GM12864 (cell line): ENCODE data around the gene MEP1B.
"Not testable (repeated sequence)": the region's sequence is repeated elsewhere in the genome, so short reads cannot be mapped to it uniquely, and the experiment has no call there.

Source experiments
- DNase-seq: peaks from one replicate; pipeline ENCODE4 v3.0.0-alpha.2; 2011; ENCODE audit warnings: low read depth
- H3K4me3 ChIP-seq: 2 replicates; pipeline ENCODE4 v1.5.1; 2011; ENCODE audit warnings: mild to moderate bottlenecking, low read depth, low read length, control low read depth
- CTCF ChIP-seq: IDR thresholded peaks from 2 replicates; pipeline ENCODE4 v1.5.1; 2011; ENCODE audit warnings: low read depth, mild to moderate bottlenecking, moderate library complexity, low read length, control low read depth, inconsistent platforms; ENCODE audit errors: missing control alignments

The MEP1B gene

DNA sequence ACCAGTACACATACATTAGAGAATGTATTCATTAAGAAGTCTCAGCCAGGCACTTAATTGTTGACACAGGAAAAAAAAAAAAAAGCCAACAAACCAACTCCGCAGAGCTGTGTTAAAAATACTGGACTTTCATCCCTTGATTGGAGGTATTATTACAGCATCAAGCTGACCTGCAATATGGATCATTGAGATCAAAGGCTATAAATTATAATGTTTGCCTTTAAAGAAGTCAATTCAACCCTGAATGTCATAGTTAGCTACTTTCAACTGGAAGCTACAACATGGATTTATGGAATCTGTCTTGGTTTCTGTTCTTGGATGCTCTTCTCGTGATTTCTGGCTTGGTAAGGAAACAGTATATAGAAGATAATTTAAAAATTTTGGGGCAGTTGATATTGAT, at the start of gene MEP1B:
Gene MEP1B (plus strand): TSS at position 250 of the 400 bp plus-strand sequence. CDS start 32 bp downstream, at position 282.
- no peak for DNase-seq
- TF ChIP-seq CTCF: no peak
- H3K4me3 ChIP-seq: no peak within 1 kb of the TSS

DNA sequence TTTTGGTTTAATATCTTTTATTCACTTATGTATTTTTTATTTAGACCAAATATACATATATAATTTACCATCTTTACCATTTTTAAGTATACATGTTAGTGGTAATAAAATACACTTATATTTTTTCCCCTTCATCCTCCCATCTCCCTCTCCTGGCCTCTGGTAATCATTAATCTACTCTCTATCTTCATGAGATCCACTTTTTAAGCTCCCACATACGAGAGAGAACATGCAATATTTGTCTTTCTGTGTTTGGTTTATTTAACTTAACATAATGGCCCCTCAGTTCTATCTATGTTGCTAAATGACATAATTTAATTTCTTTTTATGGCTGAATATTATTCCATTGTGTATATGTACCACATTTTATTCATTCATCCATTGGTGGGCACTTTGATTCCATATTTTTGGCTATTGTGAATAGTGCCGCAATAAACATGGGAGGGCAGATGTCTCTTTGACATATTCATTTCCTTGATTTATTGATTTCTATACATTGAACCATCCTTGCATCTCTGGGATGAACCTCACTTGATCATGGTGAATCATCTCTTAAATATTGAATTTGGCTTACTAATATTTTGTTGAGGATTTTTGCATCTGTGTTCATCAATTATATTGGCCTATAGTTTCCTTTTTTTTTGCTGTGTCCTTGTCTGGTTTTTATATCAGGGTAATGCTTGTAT, 41.5 kb upstream of the MEP1B start:
- no peak for TF ChIP-seq CTCF

GRCh38 chr18:32152705-32153448, 37.0 kb upstream of the MEP1B start:
- no peak for TF ChIP-seq CTCF
- peak; percentile 13 for DNase-seq
- peak overlapping the region; percentile 31; the same call in 1 of the 2 replicates for H3K4me3 ChIP-seq

More for the DNA sequence above, 41.5 kb upstream of the MEP1B start:
- H3K4me3 ChIP-seq: no peak overlapping the region
- DNase-seq: no peak

DNA sequence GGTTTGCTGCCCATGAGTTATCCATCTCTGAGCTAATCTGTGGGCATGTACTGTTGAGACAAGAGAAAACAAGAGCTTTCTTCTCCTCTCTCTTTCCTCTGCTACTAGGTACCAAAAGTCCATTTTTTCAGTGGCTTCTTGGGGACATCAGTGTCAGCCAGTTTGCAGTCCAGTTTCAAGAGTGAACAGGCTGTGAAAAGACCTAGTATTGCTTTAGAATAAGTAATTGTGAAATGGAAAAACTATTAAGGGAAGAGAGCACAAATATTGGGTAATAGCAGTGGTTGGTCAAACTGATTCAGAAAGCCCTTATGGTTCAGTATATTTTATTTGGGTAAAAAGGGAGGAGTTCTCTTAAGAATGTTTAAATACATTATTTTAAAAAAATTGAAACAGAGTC, 33.0 kb upstream of the MEP1B start:
- TF ChIP-seq CTCF: no peak

DNA sequence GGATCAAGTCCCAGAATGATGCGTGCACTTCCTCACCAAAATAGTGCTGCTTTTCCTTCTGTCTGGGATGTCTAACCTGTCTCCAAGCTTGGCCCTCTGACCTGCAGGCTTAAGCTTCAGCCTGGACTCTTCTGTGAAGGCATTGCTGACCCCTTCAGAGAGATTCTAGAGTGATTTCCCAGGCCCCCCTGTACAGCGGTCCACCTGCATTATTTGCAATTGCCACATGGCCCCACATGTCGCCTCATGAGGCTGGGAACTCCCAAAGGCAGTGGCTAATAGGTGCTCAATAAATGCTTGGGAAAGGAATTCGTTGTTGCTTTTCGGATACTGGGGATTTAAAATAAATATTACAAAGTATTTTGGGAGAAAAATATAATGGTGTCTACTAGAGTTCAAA, 32.3 kb upstream of the MEP1B start:
- no peak for TF ChIP-seq CTCF
- no peak for DNase-seq
- H3K4me3 ChIP-seq: no peak overlapping the region

More for the DNA sequence above, 33.0 kb upstream of the MEP1B start:
- DNase-seq: no peak
- H3K4me3 ChIP-seq: no peak overlapping the region

DNA sequence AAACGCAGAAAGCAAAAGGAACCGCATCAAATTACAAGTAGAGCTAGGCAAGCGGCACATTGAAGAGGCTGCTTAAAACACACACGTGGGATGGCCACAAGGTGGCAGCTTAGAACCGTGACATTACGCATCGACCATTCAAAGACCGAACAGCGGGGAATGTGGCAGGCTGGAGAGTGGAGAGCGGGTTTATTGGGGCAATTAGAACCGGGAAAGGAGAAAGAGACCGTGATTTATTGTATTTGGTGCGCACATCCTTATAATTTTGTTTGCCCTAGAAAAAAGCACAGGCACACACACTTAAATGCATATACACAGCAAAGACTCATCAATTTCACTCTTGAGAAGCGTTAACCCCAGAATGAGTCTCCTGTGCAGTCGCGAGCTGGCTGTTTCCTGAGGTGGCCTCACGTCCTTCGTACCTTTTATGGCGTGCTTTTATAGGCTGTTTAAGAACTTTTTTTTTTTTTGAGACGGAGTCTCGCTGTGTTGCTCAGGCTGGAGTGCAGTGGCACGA, 31.7 kb upstream of the MEP1B start:
- DNase-seq: peak; percentile 64
- TF ChIP-seq CTCF: peak; percentile 88
- H3K4me3 ChIP-seq: no peak overlapping the region

GRCh38 chr18:32158631-32159030, 31.2 kb upstream of the MEP1B start:
- not testable (repeated sequence) for H3K4me3 ChIP-seq, DNase-seq
